Measurements from ENCODE around the gene ADARB2. TPM values are rescaled to one million over a fixed set of nuclear protein-coding genes. Genes with fewer than 3 reads are reported as not detected.

The ADARB2 gene
- total and polyA plus RNA-seq, 4 donors, result 0.55 to 0.70 (median 0.59) TPM; not detected in 1

- WGBS, result 93% methylated on average over 2 of the region's 2 CpGs
- Histone ChIP-seq H3K27me3 (ENCODE audit: control insufficient read depth in 4 of 4, insufficient read depth in 4 of 4, low read length in 3 of 4) (peaks cover 0 to 5% (median 2%) of the 10 kb centered on the region in 4 donors), H3K27ac (ENCODE audit: low read depth in 1 of 2, low read length in 2 of 2) (no peak overlapping the region)
Observed at GRCh38 chr10:1378473-1378872, 358.9 kb downstream of the ADARB2 start.

More at GRCh38 chr10:1378473-1378872, 358.9 kb downstream of the ADARB2 start:
- no peak for TF ChIP-seq FOXA1 (IDR thresholded peaks at IDR 0.05)
- TF ChIP-seq HNF4A (conservative IDR thresholded peaks at IDR 0.05), result no peak
- TF ChIP-seq RXRA (IDR thresholded peaks at IDR 0.05), result no peak
- TF ChIP-seq TAF1 (conservative IDR thresholded peaks at IDR 0.05), result no peak
- TF ChIP-seq YY1 (IDR thresholded peaks at IDR 0.05), result no peak
- TF ChIP-seq NR2F2 (IDR thresholded peaks at IDR 0.05), result no peak
- TF ChIP-seq JUND (IDR thresholded peaks at IDR 0.05), result no peak
- TF ChIP-seq EGR1 (IDR thresholded peaks at IDR 0.05; ENCODE audit: low read depth in 2 of 2), result no peak
- TF ChIP-seq, protein P1, sequence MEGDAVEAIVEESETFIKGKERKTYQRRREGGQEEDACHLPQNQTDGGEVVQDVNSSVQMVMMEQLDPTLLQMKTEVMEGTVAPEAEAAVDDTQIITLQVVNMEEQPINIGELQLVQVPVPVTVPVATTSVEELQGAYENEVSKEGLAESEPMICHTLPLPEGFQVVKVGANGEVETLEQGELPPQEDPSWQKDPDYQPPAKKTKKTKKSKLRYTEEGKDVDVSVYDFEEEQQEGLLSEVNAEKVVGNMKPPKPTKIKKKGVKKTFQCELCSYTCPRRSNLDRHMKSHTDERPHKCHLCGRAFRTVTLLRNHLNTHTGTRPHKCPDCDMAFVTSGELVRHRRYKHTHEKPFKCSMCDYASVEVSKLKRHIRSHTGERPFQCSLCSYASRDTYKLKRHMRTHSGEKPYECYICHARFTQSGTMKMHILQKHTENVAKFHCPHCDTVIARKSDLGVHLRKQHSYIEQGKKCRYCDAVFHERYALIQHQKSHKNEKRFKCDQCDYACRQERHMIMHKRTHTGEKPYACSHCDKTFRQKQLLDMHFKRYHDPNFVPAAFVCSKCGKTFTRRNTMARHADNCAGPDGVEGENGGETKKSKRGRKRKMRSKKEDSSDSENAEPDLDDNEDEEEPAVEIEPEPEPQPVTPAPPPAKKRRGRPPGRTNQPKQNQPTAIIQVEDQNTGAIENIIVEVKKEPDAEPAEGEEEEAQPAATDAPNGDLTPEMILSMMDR (IDR thresholded peaks at IDR 0.05; ENCODE audit: low read depth, low read length, missing input control), result no peak
- no peak for TF ChIP-seq REST (IDR thresholded peaks at IDR 0.05)
- TF ChIP-seq SP1 (IDR thresholded peaks at IDR 0.05), result no peak
- TF ChIP-seq, protein P2, sequence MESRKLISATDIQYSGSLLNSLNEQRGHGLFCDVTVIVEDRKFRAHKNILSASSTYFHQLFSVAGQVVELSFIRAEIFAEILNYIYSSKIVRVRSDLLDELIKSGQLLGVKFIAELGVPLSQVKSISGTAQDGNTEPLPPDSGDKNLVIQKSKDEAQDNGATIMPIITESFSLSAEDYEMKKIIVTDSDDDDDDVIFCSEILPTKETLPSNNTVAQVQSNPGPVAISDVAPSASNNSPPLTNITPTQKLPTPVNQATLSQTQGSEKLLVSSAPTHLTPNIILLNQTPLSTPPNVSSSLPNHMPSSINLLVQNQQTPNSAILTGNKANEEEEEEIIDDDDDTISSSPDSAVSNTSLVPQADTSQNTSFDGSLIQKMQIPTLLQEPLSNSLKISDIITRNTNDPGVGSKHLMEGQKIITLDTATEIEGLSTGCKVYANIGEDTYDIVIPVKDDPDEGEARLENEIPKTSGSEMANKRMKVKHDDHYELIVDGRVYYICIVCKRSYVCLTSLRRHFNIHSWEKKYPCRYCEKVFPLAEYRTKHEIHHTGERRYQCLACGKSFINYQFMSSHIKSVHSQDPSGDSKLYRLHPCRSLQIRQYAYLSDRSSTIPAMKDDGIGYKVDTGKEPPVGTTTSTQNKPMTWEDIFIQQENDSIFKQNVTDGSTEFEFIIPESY (IDR thresholded peaks at IDR 0.05), result no peak
- no peak for TF ChIP-seq MAX (IDR thresholded peaks at IDR 0.05)
- TF ChIP-seq HNF4G (IDR thresholded peaks at IDR 0.05), result no peak
- no peak for TF ChIP-seq GABPA (IDR thresholded peaks at IDR 0.05 in 1 of 2, conservative IDR thresholded peaks at IDR 0.05 in 1 of 2)
- H3K4me1 ChIP-seq (ENCODE audit: control insufficient read depth in 4 of 4, insufficient read depth in 4 of 4, low read length in 3 of 4), result peaks cover 0 to 5% (median under 1%) of the 10 kb centered on the region in 4 donors
- peak; percentile 9 for DNase-seq (ENCODE audit: low spot score)
- no peaks in the 10 kb centered on the region for H3K9me3 ChIP-seq (ENCODE audit: control insufficient read depth in 4 of 4, low read length in 3 of 4)
- H3K36me3 ChIP-seq (ENCODE audit: control insufficient read depth in 4 of 4, insufficient read depth in 3 of 4, low read depth in 1 of 4, low read length in 3 of 4), result no peaks in the 10 kb centered on the region
- no peak overlapping the region for H3K4me3 ChIP-seq (ENCODE audit: low read depth in 1 of 3, low read length in 3 of 3)
- H3K9ac ChIP-seq (ENCODE audit: low read depth in 1 of 2, low read length in 2 of 2), result no peak overlapping the region
